Activated CD8-positive, alpha-beta memory T cell treated with anti-CD3 and anti-CD28 coated beads, Interleukin-2, amount 50 U/mL, for 24 hours (primary cell): Measurements from ENCODE around the gene TRIM62.
A peak's percentile ranks its signal among the peaks of the same experiment; 100 is the strongest.
"Not testable (repeated sequence)": the region's sequence is repeated elsewhere in the genome, so short reads cannot be mapped to it uniquely, and the experiment has no call there.

Source experiments
- DNase-seq: peaks from one replicate; pipeline ENCODE4 v3.0.0-alpha.2; 2020; ENCODE audit errors: extremely low read depth

Gene TRIM62

DNA sequence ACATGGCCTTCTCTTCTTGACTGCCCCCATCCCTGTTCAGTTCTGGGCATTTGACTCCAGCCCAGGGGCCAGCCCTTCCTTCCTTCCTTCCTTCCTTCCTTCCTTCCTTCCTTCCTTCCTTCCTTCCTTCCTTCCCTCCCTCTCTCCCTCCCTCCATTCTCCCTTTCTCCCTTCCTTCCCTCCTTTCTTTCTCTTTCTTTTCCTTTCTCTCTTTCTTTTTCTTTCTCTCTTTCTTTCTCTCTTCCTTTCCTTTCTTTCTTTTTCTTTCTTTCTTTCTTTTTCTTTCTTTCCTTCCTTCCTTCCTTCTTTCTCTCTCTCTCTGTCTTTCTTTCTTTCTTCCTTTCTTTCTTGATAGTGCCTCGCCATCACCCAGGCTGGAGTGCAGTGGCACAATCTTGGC lies 45.8 kb downstream of the TRIM62 start:
- not testable (repeated sequence) for DNase-seq

DNA sequence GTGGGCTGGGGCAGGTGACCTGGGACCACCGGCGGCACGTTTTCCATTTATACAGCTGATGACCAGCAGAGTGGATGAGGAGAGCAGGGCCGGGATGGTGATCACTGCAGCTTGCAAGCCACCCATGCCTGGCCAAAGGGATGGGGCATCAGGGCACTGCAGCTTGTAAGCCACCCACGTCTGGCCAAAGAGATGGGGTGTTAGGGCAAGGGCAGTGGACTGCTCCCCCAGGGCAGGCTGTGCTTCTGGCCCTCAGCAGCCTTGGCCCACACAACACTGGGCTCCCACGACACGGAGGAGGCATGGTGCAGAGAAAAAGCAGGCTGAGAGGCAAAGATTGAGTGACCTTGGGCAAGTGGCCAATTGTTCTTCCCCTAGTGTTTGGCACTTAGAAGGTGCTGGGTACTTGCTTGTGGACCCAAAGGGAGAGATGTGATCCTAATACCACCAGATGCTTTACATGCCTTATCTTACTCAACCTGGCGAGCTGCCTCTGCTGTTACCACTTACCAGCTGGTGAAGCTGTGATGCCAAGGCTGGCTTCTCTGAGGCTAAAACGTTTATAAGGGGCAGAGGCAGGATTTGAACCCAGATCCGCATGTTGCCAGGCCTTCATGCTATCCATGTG lies 48.3 kb downstream of the TRIM62 start:
- DNase-seq: no peak

DNA sequence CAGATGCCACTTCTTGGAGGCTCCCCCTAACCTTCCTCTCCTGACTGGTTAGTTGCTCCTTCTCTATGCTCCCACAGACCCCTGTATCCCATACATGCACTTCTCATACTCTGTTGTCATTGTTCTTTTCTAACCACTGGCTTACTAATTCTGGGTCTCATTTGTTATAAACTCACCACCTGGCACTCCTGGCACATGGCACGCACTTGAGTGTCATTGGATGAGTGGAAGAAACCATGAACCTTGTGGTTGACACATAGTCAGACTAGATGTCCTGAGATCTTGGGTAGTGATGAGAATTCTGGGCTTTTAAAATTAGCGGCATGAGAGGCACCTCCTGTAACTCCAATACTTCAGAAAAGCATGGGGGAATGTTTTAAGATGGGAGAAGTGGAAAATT lies 49.3 kb downstream of the TRIM62 start:
- no peak for DNase-seq

DNA sequence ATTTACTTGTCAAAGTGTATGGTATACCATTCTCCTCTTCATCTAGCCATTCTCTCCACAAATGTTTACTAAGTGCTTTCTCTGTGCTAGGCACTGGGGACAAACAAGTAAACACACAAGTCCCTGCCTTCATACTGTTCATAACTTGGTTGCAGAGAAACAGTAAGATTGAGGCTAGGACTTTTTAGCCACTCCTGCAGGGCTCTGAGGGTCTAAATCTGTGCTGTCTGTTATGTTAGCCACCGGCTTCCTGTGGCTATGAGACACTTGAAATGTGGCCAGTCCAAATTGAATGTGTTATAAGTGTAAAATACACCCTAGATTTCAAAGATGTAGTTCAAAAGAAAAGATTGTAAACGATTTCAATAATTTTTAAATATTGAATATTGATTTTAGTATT lies 50.7 kb downstream of the TRIM62 start:
- no peak for DNase-seq

DNA sequence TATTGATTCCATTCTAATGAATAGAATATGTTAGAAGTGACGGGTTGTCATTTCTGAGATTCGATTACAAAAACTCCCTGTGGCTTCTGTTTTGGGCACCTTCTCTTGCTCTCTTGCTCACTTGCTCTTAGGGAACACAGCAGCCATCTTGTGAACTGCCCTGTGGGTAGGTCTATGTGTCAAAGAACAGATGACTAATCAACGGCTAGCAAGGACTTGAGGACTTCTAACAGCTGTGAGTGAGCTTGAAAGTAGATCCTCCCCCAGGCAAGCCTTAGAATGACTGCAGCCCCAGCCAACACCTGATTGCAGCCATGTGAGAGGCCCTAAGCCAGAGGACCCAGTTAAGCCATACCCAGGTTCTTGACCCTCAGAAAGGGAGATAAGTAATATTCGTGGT lies 51.5 kb downstream of the TRIM62 start:
- DNase-seq: no peak

DNA sequence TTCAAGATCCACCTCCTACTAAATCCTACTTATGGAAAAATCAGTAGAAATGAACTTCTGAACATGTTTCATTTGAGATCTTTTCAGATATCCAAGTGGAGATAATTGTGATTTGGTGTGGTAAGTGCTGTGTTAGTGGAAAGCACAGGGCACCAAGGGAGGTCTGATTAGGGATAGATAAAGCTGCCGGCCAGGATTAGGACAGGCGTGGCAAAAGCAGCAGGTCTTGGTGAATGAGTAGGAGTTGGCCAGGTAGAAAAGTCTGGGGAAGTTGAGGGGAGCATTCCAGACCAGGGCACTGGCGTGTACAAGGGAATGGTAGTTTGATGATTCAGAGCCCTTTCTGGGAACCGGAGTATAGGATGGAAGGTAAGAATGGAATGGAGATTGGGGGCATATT lies 53.1 kb downstream of the TRIM62 start:
- DNase-seq: no peak

DNA sequence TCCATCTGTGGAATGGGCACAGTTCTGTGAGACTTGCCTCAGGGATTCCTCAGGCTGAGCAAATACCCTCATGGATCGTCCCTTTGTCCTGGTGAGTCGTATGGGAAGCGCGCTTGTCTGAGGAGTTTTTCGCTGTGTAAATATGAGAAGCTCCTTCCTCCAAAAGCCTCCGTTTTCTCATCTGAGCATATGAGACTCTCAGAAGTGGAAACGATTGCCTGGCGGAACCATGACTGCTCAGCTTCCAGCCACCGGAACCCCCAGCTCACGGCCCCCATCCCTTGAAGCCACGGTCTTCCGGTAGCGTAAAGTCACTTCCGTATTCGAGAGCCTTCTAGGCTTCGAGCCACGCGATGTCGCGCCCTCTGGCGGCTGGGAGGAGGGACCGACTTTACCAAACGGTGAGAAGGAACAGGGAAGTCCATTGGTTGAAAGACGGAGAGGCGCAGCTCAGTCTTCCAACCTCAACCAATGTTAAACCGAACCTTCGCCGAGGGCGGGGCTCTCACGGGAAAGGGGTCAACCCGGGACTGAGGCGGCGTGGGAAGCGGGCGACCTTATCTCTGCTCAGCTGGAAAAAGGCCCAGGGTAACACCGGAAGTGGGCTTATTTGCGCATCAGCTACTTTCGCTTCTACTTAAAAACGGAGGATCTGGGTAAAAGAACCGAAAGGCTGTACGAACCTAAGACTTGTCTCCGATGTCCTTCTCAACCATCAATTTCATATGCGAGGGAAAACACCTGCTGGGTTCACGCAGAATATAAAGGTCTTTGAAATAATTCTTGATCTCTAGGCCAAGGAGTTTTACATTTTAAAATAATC lies 54.6 kb downstream of the TRIM62 start:
- DNase-seq: peak; percentile 99

DNA sequence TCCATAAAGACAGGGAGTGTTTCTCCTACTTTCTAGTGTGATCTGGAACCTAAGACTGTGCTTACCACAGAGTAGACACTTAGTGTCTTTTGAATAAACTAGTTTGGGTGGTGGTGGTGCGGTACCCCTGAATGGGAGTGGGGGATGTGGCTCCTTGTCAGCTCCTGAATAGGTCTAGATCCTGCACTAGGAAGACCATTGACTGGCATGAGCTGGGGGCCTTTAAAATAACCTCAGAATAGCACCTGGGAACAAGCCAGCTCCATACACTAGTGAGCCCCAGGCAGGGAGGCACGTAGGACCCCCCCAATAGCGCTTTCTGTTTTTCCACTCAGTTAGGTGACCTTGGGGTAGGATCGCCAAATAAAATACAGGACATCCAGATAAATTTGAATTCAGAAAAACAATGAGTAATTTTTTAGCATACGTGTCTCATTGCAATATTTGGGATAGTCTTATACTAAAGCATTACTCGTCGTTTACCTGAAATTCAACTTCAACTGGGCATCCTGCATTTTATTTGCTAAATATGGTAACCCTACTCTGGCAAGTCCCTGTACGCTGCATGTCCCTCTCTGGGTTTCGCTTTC lies 55.3 kb downstream of the TRIM62 start:
- DNase-seq: no peak

DNA sequence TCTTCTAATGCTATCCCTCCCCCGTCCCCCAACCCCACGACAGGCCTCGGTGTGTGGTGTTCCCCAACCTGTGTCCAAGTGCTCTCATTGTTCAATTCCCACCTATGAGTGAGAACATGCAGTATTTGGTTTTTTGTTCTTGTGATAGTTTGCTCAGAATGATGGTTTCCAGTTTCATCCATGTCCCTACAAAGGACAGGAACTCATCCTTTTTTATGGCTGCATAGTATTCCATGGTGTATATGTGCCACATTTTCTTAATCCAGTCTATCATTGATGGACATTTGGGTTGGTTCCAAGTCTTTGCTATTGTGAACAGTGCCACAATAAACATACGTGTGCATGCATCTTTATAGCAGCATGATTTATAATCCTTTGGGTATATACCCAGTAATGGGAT lies 57.2 kb downstream of the TRIM62 start:
- DNase-seq: not testable (repeated sequence)

DNA sequence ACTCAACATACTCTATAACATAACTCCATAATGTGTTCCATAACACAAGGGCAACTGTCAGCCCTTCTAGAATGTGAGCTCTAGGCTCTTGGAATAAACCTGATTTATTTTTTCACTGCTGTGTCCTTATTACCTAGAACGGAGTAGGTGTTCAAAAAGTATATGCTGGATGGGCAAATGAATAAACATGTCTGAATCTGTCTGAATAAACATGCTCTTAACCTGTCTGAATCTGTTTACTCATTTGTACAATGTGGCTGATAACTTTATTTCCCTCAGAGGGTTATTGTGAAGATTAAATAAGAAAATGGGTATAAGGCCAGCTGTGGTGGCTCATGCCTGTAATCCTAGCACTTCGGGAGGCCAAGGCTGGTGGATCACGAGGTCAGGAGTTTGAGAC lies 58.6 kb downstream of the TRIM62 start:
- no peak for DNase-seq

DNA sequence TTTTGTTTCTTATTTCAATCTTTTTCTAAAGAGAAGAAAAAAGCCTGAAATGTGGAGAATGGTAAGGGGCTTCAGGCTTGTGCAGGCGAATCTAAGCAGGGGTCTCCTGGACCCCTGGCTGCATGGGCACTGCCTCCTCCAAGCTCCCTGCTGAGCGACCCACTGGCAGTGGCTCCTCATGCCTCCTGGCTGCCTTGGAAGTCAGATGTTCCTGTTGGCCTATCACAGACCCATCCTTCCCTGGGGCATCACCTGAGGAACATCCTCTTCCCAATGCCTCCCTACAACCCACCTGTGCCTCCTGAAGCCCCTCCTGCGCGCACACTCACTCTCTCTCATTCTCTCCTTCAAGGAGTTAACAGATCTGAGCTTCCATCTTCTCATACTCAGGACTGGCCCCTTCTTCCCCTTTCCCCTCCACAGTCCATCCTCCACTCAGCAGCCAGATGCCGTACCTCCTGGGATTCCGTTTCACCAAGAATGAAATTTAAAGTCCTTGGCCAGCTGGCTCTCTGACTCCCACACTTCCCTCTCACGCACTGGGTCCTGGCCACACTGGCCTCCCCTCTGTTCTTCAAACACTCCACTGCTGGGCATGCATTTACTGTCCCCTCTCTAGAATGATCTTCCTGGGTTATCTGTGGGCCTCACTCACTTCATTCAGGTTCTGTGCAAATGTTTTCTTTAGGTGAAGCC lies 59.2 kb downstream of the TRIM62 start:
- DNase-seq: no peak

DNA sequence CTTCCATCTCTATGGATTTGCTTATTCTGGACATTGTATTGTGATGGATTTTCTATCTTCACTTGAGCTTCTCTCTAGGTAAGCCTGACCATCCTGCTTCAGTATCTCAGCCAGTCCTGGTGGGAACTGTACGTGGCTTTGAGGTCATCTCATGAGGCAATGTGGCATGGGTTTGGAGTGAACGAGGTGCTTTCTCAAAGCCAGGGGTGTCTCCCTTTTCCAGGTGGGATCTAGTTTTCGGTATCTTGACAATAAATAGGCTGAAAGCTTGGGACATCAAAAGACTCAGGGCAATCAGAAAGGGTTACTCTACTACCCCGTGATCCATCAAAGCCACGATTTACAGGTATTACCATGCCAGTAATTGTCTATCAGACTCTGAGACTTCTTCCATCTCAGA lies 60.1 kb downstream of the TRIM62 start:
- DNase-seq: no peak

DNA sequence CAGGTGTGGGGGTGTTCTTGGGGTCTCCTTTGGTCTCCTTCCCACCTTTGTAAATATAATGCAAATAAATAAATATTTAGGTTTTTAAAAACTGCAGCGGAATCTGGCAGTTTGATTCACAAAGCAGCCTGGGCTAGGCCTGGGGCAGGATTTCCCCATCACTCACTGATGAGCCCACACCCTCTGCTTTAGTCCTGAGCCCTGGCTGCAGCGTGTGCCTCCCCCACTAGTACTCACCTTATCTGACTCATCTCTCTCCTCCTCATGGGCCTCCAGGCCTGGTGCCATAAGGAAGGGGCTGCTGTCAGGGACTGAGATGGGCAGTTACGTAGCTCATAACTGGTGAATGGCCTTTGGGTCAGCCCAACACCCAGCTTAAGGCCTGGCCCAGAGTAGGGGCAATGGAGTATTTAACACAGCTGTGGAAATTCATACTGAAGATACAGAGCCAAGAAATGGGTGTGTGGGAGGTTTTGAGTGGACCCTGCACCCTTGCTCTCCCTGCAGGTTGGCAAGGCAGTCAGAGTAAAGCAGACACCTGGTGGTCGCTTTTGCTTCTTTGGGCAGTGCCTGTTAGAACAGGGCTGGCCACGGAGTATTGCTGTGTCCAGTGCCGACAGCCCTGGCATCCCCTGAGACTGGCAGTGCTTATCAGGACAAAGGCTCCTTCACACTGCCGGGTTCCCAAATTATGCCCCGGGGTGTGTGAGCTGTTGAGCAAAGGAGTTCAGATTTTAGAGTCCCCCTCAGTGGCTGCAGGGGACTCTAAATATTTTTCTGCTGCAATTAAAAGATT lies 61.2 kb downstream of the TRIM62 start:
- no peak for DNase-seq

DNA sequence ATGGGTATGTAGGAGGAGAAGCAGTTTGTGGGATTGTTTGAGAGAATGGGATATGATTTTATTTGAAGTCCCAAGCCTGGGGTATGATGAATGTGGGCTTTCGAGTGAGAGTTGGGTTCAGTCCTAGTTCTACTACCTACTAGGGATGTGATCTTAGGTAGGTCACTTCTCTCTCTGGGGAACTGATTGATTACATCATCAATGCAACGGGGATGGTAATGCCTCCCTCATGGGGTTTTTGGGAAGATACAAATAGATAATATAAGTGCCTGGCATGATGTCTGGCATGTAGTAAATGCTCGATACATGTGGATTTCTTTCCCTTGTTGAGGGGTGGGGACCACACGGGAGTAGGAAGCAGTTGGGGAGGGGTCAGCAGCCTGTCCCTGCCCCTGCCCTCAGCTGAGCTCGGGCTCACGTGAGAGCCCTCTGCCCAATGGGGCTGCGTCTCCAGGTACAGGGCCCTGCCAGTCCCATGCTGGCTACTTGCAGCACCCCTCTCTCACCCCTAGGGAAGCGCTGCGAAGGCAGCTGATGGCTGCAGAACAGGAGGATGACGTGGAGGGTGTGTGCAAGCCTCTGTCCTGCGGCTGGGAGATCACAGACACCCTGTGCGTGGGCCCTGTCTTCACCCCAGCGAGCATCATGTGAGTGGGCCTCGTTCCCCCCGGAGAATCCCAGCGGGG lies 62.2 kb downstream of the TRIM62 start:
- no peak for DNase-seq

DNA sequence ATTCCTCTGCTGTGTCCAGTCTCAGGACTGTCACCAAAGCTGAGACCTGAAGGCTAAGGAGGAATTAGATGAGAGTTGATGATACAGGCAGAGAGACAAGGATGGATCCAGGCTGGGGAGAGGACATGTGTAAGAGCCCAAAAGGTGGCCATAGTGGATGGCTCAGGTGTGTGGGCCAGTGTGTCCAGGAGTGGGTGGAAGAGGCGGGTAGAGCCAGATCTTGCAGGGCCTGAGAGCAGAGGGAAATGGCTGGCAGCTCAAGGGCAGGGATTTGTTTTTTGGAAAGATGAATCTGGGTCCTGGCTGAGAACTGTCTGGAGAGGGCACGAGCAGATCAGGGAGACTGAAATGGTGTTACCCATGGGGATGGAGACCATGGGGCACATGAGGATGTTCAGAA lies 62.8 kb downstream of the TRIM62 start:
- DNase-seq: no peak

DNA sequence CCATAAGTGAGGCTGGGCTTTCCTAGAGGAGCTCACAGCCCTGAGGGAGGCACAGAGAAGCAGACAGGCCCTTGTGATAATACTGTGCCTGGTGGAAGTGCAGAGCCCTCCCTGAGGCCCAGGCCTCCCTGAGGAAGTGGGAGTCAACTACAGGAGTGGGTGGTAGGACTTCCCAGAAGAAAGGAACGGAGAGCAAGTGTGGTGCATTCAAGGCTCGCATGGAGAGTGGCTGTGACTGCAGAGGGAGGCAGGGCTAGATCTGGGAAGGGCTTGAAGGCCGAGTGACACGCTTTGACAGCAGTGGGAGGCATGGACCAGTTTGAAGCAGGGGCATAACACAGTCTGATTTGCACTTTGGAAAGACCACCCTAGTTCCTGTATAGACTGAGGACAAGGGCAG lies 63.6 kb downstream of the TRIM62 start:
- no peak for DNase-seq

DNA sequence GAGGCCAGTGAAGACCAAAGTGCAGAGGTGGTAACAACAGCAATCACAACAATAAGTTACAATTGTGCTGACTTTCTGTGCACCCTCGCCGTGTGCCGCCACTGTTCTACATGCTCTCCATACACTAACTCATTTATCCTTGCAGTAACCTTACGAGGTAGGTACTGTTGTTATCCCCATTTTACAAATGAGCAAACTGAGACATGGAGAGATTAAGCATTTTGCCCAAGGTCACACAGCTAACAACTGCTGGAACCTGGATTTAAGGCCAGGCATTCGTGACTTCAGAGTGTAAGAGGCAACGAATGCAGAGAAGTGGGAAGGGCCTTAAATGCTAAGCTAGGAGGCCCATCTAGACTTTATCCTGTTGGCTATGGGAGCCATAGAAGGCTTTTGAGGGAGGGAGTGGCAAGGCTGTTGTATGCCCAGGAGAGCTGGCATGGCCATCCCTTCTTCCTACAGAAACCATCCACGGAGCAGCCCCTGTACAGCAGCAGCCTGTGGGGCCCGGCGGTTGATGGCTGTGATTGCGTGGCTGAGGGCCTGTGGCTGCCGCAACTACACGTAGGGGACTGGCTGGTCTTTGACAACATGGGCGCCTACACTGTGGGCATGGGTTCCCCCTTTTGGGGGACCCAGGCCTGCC lies 64.3 kb downstream of the TRIM62 start:
- DNase-seq: no peak

DNA sequence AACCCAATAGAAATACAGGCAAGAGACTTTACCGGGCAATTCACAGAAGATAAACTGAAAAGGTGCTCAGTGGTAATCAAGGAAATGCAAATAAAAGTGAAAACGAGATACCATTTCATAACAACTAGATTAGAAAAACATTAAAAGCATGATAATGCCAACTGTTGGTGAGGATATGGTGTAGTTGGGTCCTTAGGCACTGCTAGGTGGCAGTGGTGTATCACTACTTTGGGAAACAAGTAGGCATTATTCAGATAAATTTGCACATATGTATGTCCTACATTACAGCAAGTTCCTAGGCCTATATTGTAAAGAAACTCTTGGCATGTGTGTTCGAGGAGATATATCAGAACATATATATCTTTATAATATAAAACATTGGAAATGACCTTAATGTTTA lies 69.9 kb downstream of the TRIM62 start:
- no peak for DNase-seq

DNA sequence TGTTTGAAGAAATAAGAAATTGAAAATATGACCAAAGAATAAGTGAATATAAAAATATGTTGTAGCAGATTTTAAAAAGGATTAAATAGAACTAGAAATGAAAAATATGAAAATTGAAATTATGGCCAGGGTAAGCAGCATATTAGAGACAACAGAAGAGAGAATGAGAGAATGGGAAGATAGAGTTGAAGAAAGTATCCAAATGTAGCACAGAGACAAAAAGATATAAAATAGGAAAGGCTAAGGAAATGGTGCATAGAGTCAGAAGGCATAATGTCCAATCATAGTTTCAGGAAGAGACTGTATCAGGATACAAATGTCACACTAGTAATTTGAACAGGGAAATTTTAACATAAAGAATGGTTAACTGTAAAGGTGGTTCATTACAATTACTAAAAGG lies 71.4 kb downstream of the TRIM62 start:
- no peak for DNase-seq

DNA sequence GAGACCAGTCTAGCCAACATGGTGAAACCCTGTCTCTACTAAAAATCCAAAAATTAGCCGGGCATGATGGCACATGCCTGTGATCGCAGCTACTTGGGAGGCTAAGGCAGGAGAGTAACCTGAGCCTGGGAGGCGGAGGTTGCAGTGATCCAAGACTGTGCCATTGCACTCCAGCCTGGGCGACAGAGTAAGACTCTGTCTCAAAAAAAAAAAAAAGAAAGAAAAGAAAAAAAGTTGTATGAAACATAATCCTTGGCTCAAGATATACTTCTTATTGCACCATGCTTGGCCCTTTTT lies 81.8 kb downstream of the TRIM62 start:
- DNase-seq: not testable (repeated sequence)
